HG03045 (cell line): ENCODE data around the gene MT1F.

Source experiments
- ATAC-seq: cut with Tn5 transposase; IDR thresholded peaks from one replicate; pipeline ENCODE4 v1.9.1; 2021; ENCODE audit warnings: mild to moderate bottlenecking, moderate library complexity; ENCODE audit not compliant: unreplicated experiment

The MT1F gene

DNA sequence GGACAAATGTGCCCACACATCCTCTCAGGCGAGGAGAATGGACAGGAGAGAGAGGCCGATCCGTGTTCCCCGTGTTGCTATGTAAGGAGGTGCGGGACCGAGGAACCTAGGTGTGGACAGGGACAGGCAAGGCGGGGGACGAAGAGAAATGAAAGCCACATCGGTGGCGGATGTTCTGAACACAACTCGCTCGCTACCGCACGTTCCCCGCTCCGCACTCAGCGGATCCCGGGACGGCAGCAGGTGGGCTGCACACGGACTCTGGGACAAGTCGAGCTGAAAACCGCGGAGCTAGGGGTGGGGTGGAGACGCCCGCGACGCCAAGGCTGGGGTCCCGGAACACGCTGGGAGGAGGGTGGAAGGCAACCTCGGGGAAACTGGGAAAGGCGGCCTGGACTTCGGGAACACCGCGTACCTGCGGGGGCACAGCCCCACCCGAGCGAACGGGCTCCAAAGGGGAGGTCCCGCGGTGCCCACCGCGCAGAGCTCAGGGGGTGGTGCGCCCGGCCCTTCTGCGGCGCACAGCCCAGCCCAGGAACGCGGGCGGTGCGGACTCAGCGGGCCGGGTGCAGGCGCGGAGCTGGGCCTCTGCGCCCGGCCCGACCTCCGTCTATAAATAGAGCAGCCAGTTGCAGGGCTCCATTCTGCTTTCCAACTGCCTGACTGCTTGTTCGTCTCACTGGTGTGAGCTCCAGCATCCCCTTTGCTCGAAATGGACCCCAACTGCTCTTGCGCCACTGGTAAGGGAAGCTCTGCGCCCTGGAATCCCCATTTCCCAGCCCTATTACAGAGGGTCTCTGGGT is 32.4 kb upstream of the MT1F start, which contains the start of gene MT1E:
Gene MT1E, plus strand, starts transcription at position 642 of the 803 bp plus-strand sequence. Its CDS starts 71 bp downstream, at position 713.
- peak; percentile 47 for ATAC-seq

DNA sequence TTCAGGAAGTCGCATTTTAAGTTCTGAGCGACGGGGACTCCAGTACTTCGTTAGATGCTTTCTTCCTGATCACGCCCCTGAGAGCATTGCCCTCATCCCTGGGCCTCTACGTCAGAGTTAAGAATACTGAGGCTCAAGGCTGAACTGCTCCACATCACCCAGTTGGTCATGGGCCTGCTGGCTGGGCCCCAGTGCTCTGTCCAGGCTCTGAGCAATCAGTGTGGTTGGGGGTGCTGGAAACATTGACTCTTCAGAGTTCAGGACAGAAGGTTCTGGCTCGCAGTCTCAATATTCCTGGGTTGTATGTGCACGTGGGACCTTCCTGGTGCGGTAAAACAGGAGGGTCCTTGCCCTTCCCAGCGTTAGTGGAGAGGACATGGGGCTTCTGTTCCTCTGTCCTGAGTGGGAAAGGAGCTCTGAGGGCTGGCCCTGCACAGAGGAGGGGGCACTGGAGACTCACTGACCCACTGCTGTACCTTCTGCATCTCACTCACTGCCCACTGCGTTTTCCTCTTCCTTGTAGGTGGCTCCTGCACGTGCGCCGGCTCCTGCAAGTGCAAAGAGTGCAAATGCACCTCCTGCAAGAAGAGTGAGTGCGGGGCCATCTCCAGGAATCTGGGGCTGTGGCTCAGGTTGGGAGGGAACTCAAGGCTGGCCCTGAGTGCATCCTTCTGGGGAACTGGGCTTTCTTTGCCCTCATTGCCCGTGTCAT is 31.7 kb upstream of the MT1F start:
- no peak for ATAC-seq

DNA sequence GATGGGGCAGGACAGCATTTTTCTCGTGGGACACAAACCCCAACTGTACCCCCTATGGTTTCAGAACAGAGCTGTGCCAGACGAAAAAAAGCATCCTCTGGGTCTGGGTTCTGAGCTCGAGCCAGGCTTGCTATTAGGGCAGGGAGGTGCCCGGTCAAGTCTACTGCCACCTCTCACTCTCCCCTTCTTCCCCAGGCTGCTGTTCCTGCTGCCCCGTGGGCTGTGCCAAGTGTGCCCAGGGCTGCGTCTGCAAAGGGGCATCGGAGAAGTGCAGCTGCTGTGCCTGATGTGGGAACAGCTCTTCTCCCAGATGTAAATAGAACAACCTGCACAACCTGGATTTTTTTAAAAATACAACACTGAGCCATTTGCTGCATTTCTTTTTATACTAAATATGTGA is 31.1 kb upstream of the MT1F start:
- ATAC-seq = no peak

DNA sequence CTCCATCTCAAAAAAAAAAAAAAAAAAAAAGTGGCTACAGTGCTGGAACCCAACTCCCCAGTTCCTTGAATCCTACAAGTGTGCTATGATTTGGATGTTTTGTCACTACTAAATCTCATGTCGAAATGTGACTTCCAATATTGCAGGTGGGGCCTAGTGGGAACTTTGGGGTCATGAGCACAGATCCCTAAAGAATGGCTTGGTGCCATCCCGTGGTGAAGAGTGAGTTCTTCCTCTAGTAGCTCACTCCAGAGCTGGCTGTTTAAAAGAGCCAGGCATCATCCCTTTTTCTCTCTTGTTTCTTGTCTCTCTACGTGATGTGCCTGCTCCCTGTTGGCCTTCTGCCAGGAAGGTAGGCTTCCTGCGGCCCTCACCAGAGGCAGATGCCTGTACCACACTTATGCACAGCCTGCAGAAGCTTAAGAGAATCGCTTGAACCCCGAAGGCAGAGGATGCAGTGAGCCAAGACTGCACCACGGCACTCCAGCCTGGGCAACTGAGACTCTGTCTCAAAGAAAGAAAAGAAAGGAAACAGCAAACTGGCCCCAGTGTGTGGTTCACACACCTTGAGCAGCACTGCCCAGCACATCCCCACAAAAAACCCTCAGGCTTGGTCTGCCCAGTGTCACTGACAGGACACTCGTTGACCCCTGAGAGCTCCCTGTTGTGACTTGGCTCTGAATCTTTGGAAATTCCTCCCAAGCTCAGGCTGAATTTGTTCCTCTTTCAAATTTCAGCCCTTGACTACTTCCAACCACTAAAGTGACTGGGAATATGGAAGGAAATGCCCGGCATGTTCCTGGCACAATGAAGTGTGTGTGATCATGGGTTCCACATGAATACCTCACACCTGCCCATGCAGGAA is 29.0 kb upstream of the MT1F start:
- ATAC-seq = no peak

DNA sequence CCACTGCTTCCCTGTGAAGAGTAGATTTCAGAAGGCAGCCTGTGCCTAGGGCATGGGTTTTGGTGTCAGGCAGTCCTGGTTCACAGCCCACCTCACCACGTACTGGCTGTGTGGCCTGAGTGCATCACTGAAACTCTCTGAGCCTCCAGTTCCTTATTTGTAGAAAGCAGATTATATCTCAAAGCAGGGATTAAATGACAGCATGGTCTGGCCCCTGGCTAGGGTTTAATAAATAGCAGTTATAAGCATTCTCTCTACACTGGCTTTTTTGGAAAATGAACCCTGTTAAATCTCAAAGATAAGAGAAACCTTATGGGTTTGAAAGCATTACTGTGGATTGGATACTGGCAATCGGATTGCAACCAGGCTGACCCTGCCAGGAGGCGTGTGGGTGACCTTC is 28.2 kb upstream of the MT1F start:
- ATAC-seq = no peak

DNA sequence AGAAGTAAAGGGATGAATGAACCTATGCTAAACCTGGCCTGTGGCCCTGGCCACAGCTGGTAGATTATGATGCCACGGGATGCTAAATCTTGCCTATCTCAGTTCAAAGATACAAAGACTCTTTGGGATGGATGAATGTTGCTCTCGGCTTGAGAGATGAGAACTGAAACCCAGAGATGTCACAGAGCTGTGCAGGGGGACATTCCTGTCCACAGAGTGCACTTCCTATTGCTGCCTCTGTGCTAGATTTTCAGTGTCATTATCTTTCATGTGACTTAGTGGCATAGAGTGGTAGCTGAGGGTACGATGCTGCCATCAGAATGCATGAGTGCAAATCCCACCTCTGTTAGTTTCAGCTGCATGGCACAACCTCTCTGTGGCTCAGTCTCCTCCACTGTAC is 27.6 kb upstream of the MT1F start:
- peak; percentile 46 for ATAC-seq

DNA sequence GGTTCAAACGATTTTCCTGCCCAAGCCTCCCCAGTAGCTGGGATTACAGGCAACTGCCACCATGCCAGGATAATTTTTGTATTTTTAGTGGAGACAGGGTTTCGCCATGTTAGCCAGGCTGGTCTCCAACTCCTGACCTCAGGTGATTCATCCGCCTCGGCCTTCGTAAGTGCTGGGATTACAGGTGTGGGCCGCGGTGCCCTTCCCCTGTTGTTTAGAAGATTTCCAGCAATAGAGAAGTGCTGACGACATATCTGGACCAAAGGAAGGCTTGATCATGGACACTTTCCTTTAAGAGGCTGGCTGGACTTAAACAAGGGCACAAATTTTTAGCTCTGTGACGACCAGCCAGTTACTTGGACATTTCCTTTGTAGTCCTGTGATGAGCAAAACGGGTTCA is 26.6 kb upstream of the MT1F start:
- no peak for ATAC-seq

DNA sequence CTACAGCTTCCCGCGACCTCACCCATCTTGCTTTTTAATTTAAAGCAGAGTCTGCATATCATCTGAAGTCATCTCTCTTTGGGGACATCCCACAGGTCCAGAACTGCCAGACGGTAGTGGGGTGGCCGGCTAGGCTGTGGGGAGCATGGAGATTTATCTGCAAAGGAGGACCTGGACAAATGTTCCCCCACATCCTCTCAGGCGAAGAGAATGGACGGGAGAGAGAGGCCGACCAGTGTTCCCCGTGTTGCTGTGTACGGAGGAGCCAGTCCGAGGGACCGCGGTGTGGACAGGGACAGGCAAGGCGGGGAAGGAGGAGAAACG is 26.0 kb upstream of the MT1F start:
- no peak for ATAC-seq

DNA sequence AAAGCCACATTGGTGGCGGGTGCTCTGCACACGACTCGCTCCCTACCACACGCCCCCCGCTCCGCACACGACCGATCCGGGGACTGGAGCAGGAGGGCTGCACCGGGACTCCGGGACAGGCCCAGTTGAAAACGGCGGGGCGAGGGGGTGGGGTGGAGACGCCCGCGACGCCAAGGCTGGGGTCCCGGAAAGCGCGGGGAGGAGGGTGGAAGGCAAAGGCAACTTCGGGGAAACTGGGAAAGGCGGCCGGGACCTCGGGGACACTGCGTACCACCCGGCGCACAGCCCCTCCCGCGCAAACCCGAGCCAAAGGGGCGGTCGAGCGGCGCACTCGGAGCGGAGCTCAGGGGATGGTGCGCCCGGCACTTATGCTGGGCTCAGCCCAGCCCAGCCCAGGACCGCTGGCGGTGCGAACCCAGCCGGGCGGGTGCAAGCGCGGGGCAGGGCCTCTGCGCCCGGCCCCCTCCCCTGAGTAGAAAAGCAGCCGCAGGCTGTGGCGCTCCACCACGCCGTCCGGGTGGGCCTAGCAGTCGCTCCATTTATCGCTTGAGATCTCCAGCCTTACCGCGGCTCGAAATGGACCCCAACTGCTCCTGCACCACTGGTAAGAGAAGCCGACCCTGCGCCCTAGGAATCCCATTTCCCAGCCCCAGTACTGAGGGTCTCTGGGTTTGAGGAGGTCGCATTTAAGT is 25.5 kb upstream of the MT1F start, which contains the start of gene MT1M:
Gene MT1M, plus strand, starts transcription at position 504 of the 692 bp plus-strand sequence. Its CDS starts 73 bp downstream, at position 577.
- no peak for ATAC-seq

DNA sequence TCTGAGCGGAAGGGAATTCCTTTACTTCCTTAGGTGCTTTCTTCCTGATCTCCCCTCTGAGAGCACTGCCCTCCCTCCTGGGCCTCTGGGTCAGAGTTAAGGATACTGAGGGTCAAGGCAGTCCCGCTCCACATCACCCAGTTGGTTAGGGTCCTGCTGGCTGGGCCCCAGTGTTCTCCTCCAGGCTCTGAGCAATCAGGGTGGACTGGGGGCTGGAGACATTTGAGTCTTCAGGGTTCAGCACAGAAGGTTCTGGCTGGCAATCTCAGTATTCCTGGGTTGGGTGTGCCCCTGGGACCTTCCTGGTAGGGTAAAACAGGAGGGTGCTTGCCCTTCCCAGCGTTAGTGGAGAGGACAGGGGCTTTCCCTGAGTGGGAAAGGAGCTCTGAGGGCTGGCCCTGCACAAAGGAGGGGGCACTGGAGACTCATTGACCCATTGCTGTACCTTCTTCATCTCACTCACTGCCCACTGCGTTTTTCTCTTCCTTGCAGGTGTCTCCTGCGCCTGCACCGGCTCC is 24.9 kb upstream of the MT1F start:
- no peak for ATAC-seq

DNA sequence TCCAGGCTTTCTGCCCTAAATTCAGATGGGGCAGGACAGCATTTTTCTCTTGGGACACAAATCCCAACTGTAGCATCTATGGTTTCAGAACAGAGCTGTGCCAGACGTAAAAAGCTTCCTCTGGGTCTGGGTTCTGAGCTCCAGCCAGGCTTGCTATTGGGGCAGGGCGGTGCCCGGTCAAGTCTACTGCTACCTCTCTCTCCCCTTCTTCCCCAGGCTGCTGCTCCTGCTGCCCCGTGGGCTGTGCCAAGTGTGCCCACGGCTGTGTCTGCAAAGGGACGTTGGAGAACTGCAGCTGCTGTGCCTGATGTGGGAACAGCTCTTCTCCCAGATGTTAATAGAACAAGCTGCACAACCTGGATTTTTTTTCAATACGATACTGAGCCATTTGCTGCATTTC is 24.2 kb upstream of the MT1F start:
- no peak for ATAC-seq

DNA sequence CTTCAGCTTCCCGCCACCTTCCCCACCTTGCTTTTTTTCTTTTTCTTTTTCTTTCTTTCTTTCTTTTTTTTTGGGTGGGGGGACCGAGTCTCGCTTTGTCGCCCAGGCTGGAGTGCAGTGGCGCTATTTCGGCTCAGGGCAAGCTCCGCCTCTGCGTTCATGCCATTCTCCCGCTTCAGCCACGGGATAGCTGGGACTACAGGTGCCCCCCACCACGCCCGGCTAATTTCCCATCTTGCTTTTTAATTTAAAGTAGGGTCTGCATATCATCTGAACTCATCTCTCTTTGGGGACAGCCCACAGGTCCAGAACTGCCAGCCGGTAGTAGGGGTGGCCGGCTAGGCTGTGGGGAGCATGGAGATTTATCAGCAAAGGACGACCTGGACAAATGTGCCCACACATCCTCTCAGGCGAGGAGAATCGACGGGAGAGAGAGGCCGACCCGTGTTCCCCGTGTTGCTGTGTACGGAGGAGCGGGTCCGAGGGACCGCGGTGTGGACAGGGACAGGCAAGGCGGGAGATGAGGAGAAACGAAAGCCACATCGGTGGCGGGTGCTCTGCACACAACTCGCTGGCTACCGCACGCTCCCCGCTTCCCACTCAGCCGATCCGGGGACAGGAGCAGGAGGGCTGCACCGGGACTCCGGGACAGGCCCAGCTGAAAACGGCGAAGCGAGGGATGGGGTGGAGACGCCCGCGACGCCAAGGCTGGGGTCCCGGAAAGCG is 22.9 kb upstream of the MT1F start:
- ATAC-seq = no peak

DNA sequence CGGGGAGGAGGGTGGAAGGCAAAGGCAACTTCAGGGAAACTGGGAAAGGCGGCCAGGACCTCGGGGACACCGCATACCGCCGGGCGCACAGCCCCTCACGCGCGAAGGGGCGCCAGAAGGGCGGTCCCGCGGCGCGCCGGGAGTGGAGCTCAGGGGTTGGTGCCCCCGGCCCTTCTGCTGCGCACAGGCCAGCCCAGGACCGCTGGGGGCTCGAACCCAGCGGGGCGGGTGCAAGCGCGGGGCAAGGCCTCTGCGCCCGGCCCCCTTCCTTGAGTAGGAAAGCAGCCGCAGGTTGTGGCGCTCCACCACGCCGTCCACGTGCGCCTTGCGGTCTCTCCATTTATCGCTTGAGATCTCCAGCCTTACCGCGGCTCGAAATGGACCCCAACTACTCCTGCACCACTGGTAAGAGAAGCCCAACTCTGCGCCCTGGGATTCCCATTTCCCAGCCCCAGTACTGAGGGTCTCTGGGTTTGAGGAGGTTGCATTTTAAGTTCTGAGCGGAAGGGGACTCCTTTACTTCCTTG is 22.3 kb upstream of the MT1F start:
- ATAC-seq = no peak

DNA sequence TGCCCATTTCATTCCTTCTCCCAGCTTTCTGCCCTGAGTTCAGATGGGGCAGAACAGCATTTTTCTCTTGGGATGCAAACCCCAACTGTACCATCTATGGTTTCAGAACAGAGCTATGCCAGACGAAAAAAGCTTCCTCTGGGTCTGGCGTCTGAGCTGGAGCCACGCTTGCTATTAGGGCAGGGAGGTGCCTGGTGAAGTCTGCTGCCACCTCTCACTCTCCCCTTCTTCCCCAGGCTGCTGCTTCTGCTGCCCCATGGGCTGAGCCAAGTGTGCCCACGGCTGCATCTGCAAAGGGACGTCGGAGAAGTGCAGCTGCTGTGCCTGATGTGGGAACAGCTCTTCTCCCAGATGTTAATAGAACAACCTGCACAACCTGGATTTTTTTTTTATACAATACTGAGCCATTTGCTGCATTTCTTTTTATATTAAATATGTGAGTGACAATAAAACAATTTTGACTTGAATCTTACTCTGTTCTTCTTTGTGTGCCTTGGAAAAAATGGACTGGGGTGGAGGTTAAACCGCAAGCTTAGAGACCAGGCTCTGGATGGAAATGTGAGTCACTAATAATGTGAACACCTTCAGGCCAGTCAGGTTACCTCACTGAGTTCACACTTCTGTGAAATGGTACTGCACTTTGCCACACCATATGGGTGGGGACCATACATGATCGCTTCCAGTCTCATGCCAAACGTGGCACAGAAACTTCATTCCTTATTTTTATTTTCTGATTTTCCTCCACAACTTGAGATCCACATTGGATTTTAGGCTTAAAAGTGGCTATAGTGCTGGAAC is 20.9 kb upstream of the MT1F start:
- no peak for ATAC-seq

DNA sequence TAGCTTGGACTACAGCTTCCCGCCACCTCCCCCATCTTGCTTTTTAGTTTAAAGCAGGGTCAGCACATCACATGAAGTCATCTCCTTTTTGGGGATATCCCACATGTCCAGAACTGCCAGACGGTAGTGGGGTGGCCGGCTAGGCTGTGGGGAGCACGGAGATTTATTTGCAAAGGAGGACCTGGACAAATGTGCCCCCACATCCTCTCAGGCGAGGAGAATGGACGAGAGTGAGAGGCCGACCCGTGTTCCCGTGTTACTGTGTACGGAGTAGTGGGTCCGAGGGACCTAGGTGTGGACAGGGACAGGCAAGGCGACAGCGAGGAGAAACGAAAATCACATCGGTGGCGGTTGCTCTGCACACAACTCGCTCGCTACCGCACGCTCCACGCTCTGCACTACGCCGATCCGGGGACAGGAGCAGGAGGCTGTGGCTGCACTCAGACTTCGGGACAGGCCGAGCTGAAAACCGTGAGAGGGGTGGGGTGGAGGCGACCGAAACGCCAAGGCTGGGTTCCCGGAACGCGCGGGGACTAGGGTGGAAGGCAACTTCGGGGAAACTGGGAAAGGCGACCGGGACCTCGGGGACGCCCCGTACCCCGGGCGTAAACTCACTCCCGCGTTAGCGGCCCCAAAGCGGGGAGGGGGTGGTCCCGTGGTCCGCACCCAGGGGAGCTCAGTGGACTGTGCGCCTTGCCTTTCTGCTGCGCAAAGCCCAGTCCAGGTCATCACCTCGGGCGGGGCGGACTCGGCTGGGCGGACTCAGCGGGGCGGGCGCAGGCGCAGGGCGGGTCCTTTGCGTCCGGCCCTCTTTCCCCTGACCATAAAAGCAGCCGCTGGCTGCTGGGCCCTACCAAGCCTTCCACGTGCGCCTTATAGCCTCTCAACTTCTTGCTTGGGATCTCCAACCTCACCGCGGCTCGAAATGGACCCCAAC is 19.7 kb upstream of the MT1F start, which contains the start of gene MT1A:
Gene MT1A, plus strand, starts transcription at position 853 of the 937 bp plus-strand sequence. Its CDS starts 73 bp downstream, at position 926.
- no peak for ATAC-seq

DNA sequence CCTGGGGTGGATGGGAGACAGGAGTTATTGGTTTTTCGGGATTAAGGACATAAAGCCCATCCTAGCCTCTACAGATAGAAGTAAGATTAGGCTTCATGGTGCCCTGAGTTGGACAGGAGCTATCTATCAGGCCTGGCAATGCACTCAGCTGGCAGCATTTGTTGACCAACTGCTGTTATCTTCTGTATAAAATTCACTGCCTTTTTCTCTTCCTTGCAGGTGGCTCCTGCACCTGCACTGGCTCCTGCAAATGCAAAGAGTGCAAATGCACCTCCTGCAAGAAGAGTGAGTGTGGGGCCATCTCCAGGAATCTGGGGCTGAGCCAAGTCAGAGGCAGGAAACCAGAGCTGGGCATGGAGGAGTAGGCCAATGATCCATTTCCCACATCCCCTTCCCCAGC is 18.7 kb upstream of the MT1F start:
- ATAC-seq = no peak

DNA sequence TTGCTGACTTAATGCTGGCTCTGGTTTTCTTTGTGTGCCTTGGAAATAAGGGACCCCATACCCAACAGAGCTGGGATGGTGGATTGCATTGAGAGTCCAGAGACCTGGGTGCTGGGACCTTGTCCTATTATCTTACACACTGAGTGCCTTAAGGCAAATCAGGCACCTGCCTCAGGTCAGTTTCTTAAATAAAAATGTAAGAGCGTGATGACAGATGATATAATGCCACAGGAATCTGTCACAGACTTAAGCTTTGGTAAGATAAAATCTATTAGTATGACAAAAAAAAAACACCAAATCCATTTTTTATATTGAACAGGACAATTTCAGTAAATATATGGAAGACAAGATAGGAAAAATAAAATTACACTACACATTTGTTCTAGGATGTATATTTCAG is 17.7 kb upstream of the MT1F start:
- ATAC-seq = no peak

DNA sequence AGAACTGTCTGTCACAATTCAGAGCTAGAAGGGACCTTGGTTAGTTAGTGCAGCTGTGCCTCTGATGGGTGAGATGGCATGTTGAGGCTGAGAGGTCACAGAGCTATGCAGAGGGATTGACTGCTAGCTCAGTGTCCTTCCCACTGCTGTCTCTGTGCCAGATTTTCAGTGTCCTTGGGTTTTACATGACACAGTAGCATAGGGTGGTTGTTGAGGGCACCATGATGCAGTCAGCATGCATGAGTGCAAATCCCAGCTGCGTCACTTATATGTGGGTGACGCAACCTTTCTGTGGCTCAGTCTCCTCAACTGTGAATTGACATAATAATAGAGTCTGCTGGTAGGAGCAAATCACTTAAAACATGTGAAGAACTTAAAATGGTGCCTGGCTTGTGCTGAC is 16.6 kb upstream of the MT1F start:
- ATAC-seq = no peak
